HL-60 (cell line): ENCODE results near the gene KRTAP10-7.

Source experiments
- GABPA ChIP-seq: IDR thresholded peaks from 2 replicates; pipeline ENCODE4 v1.6.1; 2012; ENCODE audit warnings: low read depth
- POLR2AphosphoS5 ChIP-seq: IDR thresholded peaks from 2 replicates; pipeline ENCODE4 v1.6.1; 2012; ENCODE audit warnings: low read depth
- SPI1 ChIP-seq: IDR thresholded peaks from 2 replicates; pipeline ENCODE4 v1.6.1; 2012; ENCODE audit warnings: low read depth, mild to moderate bottlenecking, borderline replicate concordance
- TF ChIP-seq, protein P1 (sequence below): IDR thresholded peaks from one replicate; pipeline ENCODE4 v1.5.1; 2011; ENCODE audit warnings: low read length, control low read depth, inconsistent platforms; ENCODE audit not compliant: insufficient read depth

DNA sequence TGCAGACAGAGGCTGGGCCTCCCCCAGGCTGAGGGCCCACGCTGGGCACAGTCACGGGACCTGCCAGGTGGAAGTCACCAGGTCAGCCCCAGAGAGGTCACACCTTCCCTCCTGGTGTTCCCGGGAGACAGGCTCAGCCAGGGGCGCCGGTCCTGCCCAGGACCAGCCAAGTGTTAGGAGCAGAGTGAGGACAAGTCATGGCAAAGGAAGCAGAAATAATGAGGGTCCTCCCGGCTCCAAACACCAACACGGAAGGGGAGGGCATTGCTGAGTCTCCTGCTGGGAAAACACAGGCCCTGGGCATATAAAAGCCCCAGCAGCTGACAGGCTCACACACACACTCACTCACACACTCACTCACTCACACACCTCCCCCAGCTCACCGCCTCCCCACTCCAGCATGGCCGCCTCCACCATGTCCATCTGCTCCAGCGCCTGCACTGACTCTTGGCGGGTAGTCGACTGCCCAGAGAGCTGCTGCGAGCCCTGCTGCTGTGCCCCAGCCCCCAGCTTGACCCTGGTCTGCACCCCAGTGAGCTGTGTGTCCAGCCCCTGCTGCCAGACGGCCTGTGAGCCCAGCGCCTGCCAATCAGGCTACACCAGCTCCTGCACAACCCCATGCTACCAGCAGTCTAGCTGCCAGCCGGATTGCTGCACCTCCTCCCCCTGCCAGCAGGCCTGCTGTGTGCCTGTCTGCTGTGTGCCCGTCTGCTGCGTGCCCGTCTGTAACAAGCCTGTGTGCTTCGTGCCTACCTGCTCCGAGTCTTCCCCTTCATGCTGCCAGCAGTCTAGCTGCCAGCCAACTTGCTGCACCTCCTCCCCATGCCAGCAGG, 36.8 kb downstream of the KRTAP10-7 start, which contains the start of gene KRTAP10-10:
- TF ChIP-seq, protein P1, sequence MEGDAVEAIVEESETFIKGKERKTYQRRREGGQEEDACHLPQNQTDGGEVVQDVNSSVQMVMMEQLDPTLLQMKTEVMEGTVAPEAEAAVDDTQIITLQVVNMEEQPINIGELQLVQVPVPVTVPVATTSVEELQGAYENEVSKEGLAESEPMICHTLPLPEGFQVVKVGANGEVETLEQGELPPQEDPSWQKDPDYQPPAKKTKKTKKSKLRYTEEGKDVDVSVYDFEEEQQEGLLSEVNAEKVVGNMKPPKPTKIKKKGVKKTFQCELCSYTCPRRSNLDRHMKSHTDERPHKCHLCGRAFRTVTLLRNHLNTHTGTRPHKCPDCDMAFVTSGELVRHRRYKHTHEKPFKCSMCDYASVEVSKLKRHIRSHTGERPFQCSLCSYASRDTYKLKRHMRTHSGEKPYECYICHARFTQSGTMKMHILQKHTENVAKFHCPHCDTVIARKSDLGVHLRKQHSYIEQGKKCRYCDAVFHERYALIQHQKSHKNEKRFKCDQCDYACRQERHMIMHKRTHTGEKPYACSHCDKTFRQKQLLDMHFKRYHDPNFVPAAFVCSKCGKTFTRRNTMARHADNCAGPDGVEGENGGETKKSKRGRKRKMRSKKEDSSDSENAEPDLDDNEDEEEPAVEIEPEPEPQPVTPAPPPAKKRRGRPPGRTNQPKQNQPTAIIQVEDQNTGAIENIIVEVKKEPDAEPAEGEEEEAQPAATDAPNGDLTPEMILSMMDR: no peak
- TF ChIP-seq GABPA (no peak), POLR2AphosphoS5 (no peak), SPI1 (no peak)
